HepG2 (cell line): Measurements from ENCODE around the gene NPR3. TPM values are rescaled to one million over a fixed set of nuclear protein-coding genes. Genes with fewer than 3 reads are reported as not detected.

ENCODE experiments used
- ATAC-seq: fragments of 200-7000 bp; cut with Tn5 transposase; 3 replicates; pipeline ENCODE4 v1.9.1; 2020; ENCODE audit warnings: mild to moderate bottlenecking, moderate library complexity
- BruUV-seq: library from RNA; stranded (reverse); fragments of 400-500 nt; replicated peaks from 2 replicates; lab custom pipeline; 2021; lab: Mats Ljungman, UMichigan
- CTCF ChIA-PET: fragments of 300-600 bp; formaldehyde crosslinking; extraction: SDS; loops from one replicate; lab custom pipeline; 2021; ENCODE audit warnings: low total read pairs, inconsistent platforms, low intra/inter-chr PET ratio; lab: Yijun Ruan, JAX
- POLR2A ChIA-PET: fragments of 350-600 bp; sonication (Branson Sonifier 250); formaldehyde crosslinking; loops from one replicate; lab custom pipeline; 2020; ENCODE audit warnings: antibody characterized with exemption, inconsistent platforms; lab: Yijun Ruan, JAX
- DNase-seq: peaks from one replicate; pipeline ENCODE4 v3.0.0-alpha.2; 2015; ENCODE audit warnings: low spot score
- FAIRE-seq: peaks from 3 replicates; lab custom pipeline; 2011; peaks lifted over from hg19 to GRCh38; lab: Jason Lieb, UNC
- H2AFZ ChIP-seq: one replicate; pipeline ENCODE4 v1.6.1; 2011; ENCODE audit warnings: low read length, inconsistent platforms
- H3K27ac ChIP-seq: fragments of 300-600 bp; 3 replicates; pipeline ENCODE4 v1.8.0; 2011; ENCODE audit warnings: mixed run types, mild to moderate bottlenecking, mixed read lengths, low read length, inconsistent platforms; ENCODE audit not compliant: insufficient read depth; ENCODE audit errors: extremely low read length
- H3K27me3 ChIP-seq, 2 experiments: fragments of 200-600 bp in 1 of 2; 2 replicates in 1 of 2; 3 replicates in 1 of 2; pipeline versions ENCODE4 v1.6.0 to v1.8.0; 2011; ENCODE audit warnings: low read length in 2 of 2, mild to moderate bottlenecking in 2 of 2, moderate library complexity in 2 of 2, inconsistent platforms in 1 of 2; ENCODE audit not compliant: insufficient read depth in 2 of 2, control insufficient read depth in 1 of 2
- H3K36me3 ChIP-seq, 2 experiments: fragments of 200-600 bp in 1 of 2; replicated peaks in 1 of 2; 2 replicates in 1 of 2; 3 replicates in 1 of 2; pipeline versions ENCODE4 v1.5.1 to v1.8.0; 2011; ENCODE audit warnings: low read length in 2 of 2, inconsistent platforms in 1 of 2; ENCODE audit not compliant: insufficient read depth in 2 of 2, control insufficient read depth in 1 of 2
- H3K4me1 ChIP-seq: 2 replicates; pipeline ENCODE4 v1.5.1; 2012; ENCODE audit warnings: low read length, inconsistent platforms; ENCODE audit not compliant: insufficient read depth
- H3K4me2 ChIP-seq: 2 replicates; pipeline ENCODE4 v1.6.0; 2011; ENCODE audit warnings: low read depth, low read length, inconsistent platforms
- H3K4me3 ChIP-seq, 3 experiments: fragments of 200-600 bp in 1 of 3; sonication (generic), shearing (Covaris generic) in 1 of 3; replicated peaks in 1 of 3; 2 replicates each; pipeline ENCODE4 v1.5.1; 2011 to 2016; ENCODE audit warnings: low read length in 3 of 3, inconsistent platforms in 2 of 3, low read depth in 2 of 3, mild to moderate bottlenecking in 2 of 3, control low read depth in 1 of 3, mixed read lengths in 1 of 3; ENCODE audit not compliant: insufficient read depth in 1 of 3
- H3K79me2 ChIP-seq: one replicate; pipeline ENCODE4 v1.6.1; 2011; ENCODE audit warnings: low read length, inconsistent platforms; ENCODE audit not compliant: insufficient read depth
- H3K9ac ChIP-seq: 2 replicates; pipeline ENCODE4 v1.6.0; 2011; ENCODE audit warnings: mild to moderate bottlenecking, low read depth, low read length, inconsistent platforms; ENCODE audit not compliant: insufficient read depth
- H3K9me3 ChIP-seq: 2 replicates; pipeline ENCODE4 v1.5.1; 2012; ENCODE audit warnings: mild to moderate bottlenecking, low read length
- H4K20me1 ChIP-seq: 2 replicates; pipeline ENCODE4 v1.6.0; 2011; ENCODE audit warnings: inconsistent platforms, mild to moderate bottlenecking, low read length, moderate library complexity; ENCODE audit not compliant: insufficient read depth
- CC2D1A ChIP-seq: sonication (generic); formaldehyde crosslinking; IDR thresholded peaks from 2 replicates; pipeline ENCODE4 v1.8.1; 2023; ENCODE audit warnings: mild to moderate bottlenecking, missing genetic modification reagents
- ELF1 ChIP-seq: sonication (generic); formaldehyde crosslinking; IDR thresholded peaks from 2 replicates; pipeline ENCODE4 v1.4.0; 2020; ENCODE audit warnings: missing genetic modification reagents
- GFI1 ChIP-seq: sonication (generic); formaldehyde crosslinking; IDR thresholded peaks from 2 replicates; pipeline ENCODE4 v1.5.0; 2020; ENCODE audit warnings: missing genetic modification reagents, mild to moderate bottlenecking, borderline replicate concordance
- HINFP ChIP-seq: sonication (generic); formaldehyde crosslinking; IDR thresholded peaks from 2 replicates; pipeline ENCODE4 v1.4.0; 2020; ENCODE audit warnings: low read depth, mild to moderate bottlenecking, missing genetic modification reagents
- HMG20A ChIP-seq: IDR thresholded peaks from 2 replicates; pipeline ENCODE4 v1.6.1; 2016; ENCODE audit warnings: borderline replicate concordance
- HMGXB4 ChIP-seq, 2 experiments: sonication (generic) in 1 of 2; formaldehyde crosslinking in 1 of 2; IDR thresholded peaks; 2 replicates each; pipeline versions ENCODE4 v1.4.0 to v1.6.1; 2018 to 2020; ENCODE audit warnings: missing genetic modification reagents in 2 of 2, borderline replicate concordance in 1 of 2, low read depth in 1 of 2, mild to moderate bottlenecking in 1 of 2, missing biosample characterization in 1 of 2
- LRRFIP1 ChIP-seq: sonication (generic); formaldehyde crosslinking; conservative IDR thresholded peaks from 2 replicates; pipeline ENCODE4 v1.4.0; 2020; ENCODE audit warnings: missing genetic modification reagents
- NAIF1 ChIP-seq: sonication (generic); formaldehyde crosslinking; IDR thresholded peaks from 2 replicates; pipeline ENCODE4 v1.5.0; 2020; ENCODE audit warnings: mild to moderate bottlenecking, missing genetic modification reagents, borderline replicate concordance
- PHF20 ChIP-seq: sonication (generic); formaldehyde crosslinking; IDR thresholded peaks from 2 replicates; pipeline ENCODE4 v1.5.0; 2020; ENCODE audit warnings: mild to moderate bottlenecking, missing genetic modification reagents
- TFDP1 ChIP-seq: IDR thresholded peaks from 2 replicates; pipeline ENCODE4 v1.6.1; 2016; ENCODE audit warnings: missing compliant biosample characterization, missing genetic modification reagents, borderline replicate concordance
- ZFP37 ChIP-seq: sonication (generic); formaldehyde crosslinking; IDR thresholded peaks from 2 replicates; pipeline ENCODE4 v1.4.0; 2020; ENCODE audit warnings: missing genetic modification reagents, borderline replicate concordance
- ZNF138 ChIP-seq: sonication (generic); formaldehyde crosslinking; IDR thresholded peaks from 2 replicates; pipeline ENCODE4 v1.5.0; 2020; ENCODE audit warnings: mild to moderate bottlenecking, low read depth, missing genetic modification reagents
- ZNF383 ChIP-seq: sonication (generic); formaldehyde crosslinking; IDR thresholded peaks from 2 replicates; pipeline ENCODE4 v1.4.0; 2020; ENCODE audit warnings: missing genetic modification reagents, mild to moderate bottlenecking, borderline replicate concordance
- ZNF574 ChIP-seq: sonication (generic); formaldehyde crosslinking; IDR thresholded peaks from 2 replicates; pipeline ENCODE4 v1.4.0; 2020; ENCODE audit warnings: missing genetic modification reagents
- ZNF768 ChIP-seq: sonication (generic); formaldehyde crosslinking; IDR thresholded peaks from 2 replicates; pipeline ENCODE4 v1.4.0; 2020; ENCODE audit warnings: missing genetic modification reagents
- in situ Hi-C: cut with HindIII; loops from 2 replicates; pipeline ENCODE4 v1.10.0; 2017; ENCODE audit warnings: low pct_unique_long_range_greater_than_20kb; ENCODE audit not compliant: extremely low pct_ligation_motif_present
- intact Hi-C: fragments of 100-400 bp; cut with micrococcal nuclease; formaldehyde crosslinking; loops from one replicate; pipeline ENCODE4 v1.10.0; 2022; ENCODE audit not compliant: unreplicated experiment
- polyA plus RNA-seq, 8 experiments: library from polyadenylated mRNA; depleted of rRNA in 3 of 8; stranded (reverse) in 7 of 8; unstranded in 1 of 8; fragments of >200 nt; fragmentation: Illumina TruSeq in 4 of 8; extraction: Trizol in 4 of 8; gene quantifications; 2 replicates each; pipeline versions ENCODE4 v1.2.1 to v1.2.3, GENCODE V29; 2011 to 2016; ENCODE audit warnings: low read depth in 4 of 8, missing spikeins in 1 of 8, mixed read lengths in 1 of 8; ENCODE audit not compliant: insufficient read depth in 1 of 8
- total RNA-seq, 5 experiments: library from RNA; depleted of rRNA; stranded (reverse); fragments of >200 nt; fragmentation: Illumina TruSeq; extraction: Trizol; gene quantifications; 2 replicates each; pipeline ENCODE4 v1.2.3, GENCODE V29; 2016; ENCODE audit warnings: low read depth in 1 of 5

NPR3 gene
- total and polyA plus RNA-seq, 2 of the 13 experiments (the other 11 are each of a cell fraction or from before 2014, with no cell fraction given) = 0.01 TPM; not detected in 1

- H3K4me3 ChIP-seq = no peak overlapping the region
- BruUV-seq = no TSS peak
- TF ChIP-seq LRRFIP1 (no peak), HMGXB4 (CRISPR knock-in tag; IDR thresholded peaks at IDR 0.05; ENCODE audit: borderline replicate concordance in 1 of 2, low read depth in 1 of 2) (no peak), NAIF1 (CRISPR knock-in tag) (no peak), ZFP37 (CRISPR knock-in tag) (no peak), HMG20A (CRISPR knock-in tag) (no peak), ZNF574 (no peak), TFDP1 (CRISPR knock-in tag) (no peak), ZNF383 (no peak), PHF20 (CRISPR knock-in tag) (no peak), HINFP (CRISPR knock-in tag) (no peak), ELF1 (CRISPR knock-in tag) (no peak), ZNF138 (no peak), CC2D1A (no peak), GFI1 (CRISPR knock-in tag) (no peak), ZNF768 (no peak)
Observed at GRCh38 chr5:32721626-32722025, 10.5 kb downstream of the NPR3 start.

More at GRCh38 chr5:32721626-32722025, 10.5 kb downstream of the NPR3 start:
- H4K20me1 ChIP-seq = no peaks in the 10 kb centered on the region
- no peaks in the 10 kb centered on the region for H3K79me2 ChIP-seq
- DNase-seq (no peak), FAIRE-seq (no peak), ATAC-seq (no peak)
- no peak overlapping the region for H2AFZ ChIP-seq
- H3K4me2 ChIP-seq = no peak overlapping the region
- in situ Hi-C loops = loop anchor here (25.0 kb wide), 2 partner anchors 216 to 466 kb away; no protein-coding TSS in a partner anchor
- no peaks in the 10 kb centered on the region for H3K36me3 ChIP-seq
- intact Hi-C loops = no loop called here
- no peaks in the 10 kb centered on the region for H3K9me3 ChIP-seq
- H3K4me1 ChIP-seq = no peaks in the 10 kb centered on the region
- no peak overlapping the region for H3K27ac ChIP-seq
- CTCF ChIA-PET = no interaction called here
- H3K9ac ChIP-seq = no peak overlapping the region
- POLR2A ChIA-PET = no interaction called here
- no peaks in the 10 kb centered on the region for H3K27me3 ChIP-seq
